OCI-LY3 (cell line): ENCODE data around the gene STRA6.

ENCODE experiments used
- EZH2phosphoT487 ChIP-seq: fragments of 200-600 bp; shearing (Covaris generic); IDR thresholded peaks from 2 replicates; pipeline ENCODE4 v1.6.1; 2018; ENCODE audit warnings: antibody characterized with exemption, mixed run types, low read depth
- TF ChIP-seq, protein P1 (sequence below): fragments of 200-600, 300-600 bp; sonication (generic); IDR thresholded peaks from 2 replicates; pipeline ENCODE4 v1.5.1; 2014; ENCODE audit warnings: antibody characterized with exemption, low read length, low read depth

DNA sequence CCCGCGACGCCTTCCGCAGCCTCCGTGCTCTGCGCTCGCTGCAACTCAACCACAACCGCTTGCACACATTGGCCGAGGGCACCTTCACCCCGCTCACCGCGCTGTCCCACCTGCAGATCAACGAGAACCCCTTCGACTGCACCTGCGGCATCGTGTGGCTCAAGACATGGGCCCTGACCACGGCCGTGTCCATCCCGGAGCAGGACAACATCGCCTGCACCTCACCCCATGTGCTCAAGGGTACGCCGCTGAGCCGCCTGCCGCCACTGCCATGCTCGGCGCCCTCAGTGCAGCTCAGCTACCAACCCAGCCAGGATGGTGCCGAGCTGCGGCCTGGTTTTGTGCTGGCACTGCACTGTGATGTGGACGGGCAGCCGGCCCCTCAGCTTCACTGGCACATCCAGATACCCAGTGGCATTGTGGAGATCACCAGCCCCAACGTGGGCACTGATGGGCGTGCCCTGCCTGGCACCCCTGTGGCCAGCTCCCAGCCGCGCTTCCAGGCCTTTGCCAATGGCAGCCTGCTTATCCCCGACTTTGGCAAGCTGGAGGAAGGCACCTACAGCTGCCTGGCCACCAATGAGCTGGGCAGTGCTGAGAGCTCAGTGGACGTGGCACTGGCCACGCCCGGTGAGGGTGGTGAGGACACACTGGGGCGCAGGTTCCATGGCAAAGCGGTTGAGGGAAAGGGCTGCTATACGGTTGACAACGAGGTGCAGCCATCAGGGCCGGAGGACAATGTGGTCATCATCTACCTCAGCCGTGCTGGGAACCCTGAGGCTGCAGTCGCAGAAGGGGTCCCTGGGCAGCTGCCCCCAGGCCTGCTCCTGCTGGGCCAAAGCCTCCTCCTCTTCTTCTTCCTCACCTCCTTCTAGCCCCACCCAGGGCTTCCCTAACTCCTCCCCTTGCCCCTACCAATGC, 27.1 kb downstream of the STRA6 start:
- TF ChIP-seq, protein P1, sequence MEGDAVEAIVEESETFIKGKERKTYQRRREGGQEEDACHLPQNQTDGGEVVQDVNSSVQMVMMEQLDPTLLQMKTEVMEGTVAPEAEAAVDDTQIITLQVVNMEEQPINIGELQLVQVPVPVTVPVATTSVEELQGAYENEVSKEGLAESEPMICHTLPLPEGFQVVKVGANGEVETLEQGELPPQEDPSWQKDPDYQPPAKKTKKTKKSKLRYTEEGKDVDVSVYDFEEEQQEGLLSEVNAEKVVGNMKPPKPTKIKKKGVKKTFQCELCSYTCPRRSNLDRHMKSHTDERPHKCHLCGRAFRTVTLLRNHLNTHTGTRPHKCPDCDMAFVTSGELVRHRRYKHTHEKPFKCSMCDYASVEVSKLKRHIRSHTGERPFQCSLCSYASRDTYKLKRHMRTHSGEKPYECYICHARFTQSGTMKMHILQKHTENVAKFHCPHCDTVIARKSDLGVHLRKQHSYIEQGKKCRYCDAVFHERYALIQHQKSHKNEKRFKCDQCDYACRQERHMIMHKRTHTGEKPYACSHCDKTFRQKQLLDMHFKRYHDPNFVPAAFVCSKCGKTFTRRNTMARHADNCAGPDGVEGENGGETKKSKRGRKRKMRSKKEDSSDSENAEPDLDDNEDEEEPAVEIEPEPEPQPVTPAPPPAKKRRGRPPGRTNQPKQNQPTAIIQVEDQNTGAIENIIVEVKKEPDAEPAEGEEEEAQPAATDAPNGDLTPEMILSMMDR, result no peak
- TF ChIP-seq EZH2phosphoT487, result no peak
